ENCODE data around the gene C3orf33.
"Not testable (repeated sequence)": the region's sequence is repeated elsewhere in the genome, so short reads cannot be mapped to it uniquely, and the experiment has no call there.

DNA sequence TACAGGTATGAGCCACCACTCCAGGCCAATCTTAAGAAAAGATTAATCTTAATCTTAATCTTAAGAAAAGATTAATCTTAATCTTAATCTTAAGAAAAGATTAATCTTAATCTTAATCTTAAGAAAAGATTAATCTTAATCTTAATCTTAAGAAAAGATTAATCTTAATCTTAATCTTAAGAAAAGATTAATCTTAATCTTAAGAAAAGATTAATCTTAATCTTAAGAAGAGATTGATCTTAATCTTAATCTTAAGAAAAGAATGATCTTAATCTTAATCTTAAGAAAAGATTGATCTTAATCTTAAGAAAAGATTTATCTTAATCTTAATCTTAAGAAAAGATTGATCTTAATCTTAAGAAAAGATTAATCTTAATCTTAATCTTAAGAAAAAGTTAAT, 7.1 kb upstream of the C3orf33 start:
- not testable (repeated sequence) for TF ChIP-seq CEBPB (IDR thresholded peaks at IDR 0.05; ENCODE audit: low read depth, low read length); CBX5 (IDR thresholded peaks at IDR 0.05; ENCODE audit: low read depth, low read length); SIX5 (IDR thresholded peaks at IDR 0.05; ENCODE audit: low read depth, low read length); SIRT6 (IDR thresholded peaks at IDR 0.05; ENCODE audit: low read length); USF2 (IDR thresholded peaks at IDR 0.05; ENCODE audit: low read length); POLR2AphosphoS5 (IDR thresholded peaks at IDR 0.05; ENCODE audit: low read depth, low read length)
- TF ChIP-seq, protein P1, sequence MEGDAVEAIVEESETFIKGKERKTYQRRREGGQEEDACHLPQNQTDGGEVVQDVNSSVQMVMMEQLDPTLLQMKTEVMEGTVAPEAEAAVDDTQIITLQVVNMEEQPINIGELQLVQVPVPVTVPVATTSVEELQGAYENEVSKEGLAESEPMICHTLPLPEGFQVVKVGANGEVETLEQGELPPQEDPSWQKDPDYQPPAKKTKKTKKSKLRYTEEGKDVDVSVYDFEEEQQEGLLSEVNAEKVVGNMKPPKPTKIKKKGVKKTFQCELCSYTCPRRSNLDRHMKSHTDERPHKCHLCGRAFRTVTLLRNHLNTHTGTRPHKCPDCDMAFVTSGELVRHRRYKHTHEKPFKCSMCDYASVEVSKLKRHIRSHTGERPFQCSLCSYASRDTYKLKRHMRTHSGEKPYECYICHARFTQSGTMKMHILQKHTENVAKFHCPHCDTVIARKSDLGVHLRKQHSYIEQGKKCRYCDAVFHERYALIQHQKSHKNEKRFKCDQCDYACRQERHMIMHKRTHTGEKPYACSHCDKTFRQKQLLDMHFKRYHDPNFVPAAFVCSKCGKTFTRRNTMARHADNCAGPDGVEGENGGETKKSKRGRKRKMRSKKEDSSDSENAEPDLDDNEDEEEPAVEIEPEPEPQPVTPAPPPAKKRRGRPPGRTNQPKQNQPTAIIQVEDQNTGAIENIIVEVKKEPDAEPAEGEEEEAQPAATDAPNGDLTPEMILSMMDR (IDR thresholded peaks at IDR 0.05; ENCODE audit: control extremely low read depth in 1 of 3, insufficient read depth in 1 of 3, low read depth in 1 of 3, low read length in 3 of 3), result not testable (repeated sequence)

Measured in H1 (cell line).